HepG2 (cell line): ENCODE data around the gene OAS2. TPM values are rescaled to one million over a fixed set of nuclear protein-coding genes. Genes with fewer than 3 reads are reported as not detected.

Experiments used
- ATAC-seq: fragments of 200-7000 bp; cut with Tn5 transposase; 3 replicates; pipeline ENCODE4 v1.9.1; 2020; ENCODE audit warnings: mild to moderate bottlenecking, moderate library complexity
- BruUV-seq: library from RNA; stranded (reverse); fragments of 400-500 nt; replicated peaks from 2 replicates; lab custom pipeline; 2021; lab: Mats Ljungman, UMichigan
- CTCF ChIA-PET: fragments of 300-600 bp; formaldehyde crosslinking; extraction: SDS; loops from one replicate; lab custom pipeline; 2021; ENCODE audit warnings: low total read pairs, inconsistent platforms, low intra/inter-chr PET ratio; lab: Yijun Ruan, JAX
- POLR2A ChIA-PET: fragments of 350-600 bp; sonication (Branson Sonifier 250); formaldehyde crosslinking; loops from one replicate; lab custom pipeline; 2020; ENCODE audit warnings: antibody characterized with exemption, inconsistent platforms; lab: Yijun Ruan, JAX
- DNase-seq: peaks from one replicate; pipeline ENCODE4 v3.0.0-alpha.2; 2015; ENCODE audit warnings: low spot score
- FAIRE-seq: peaks from 3 replicates; lab custom pipeline; 2011; peaks lifted over from hg19 to GRCh38; lab: Jason Lieb, UNC
- H2AFZ ChIP-seq: one replicate; pipeline ENCODE4 v1.6.1; 2011; ENCODE audit warnings: low read length, inconsistent platforms
- H3K27ac ChIP-seq: fragments of 300-600 bp; 3 replicates; pipeline ENCODE4 v1.8.0; 2011; ENCODE audit warnings: mixed run types, mild to moderate bottlenecking, mixed read lengths, low read length, inconsistent platforms; ENCODE audit not compliant: insufficient read depth; ENCODE audit errors: extremely low read length
- H3K27me3 ChIP-seq, 2 experiments: fragments of 200-600 bp in 1 of 2; 2 replicates in 1 of 2; 3 replicates in 1 of 2; pipeline versions ENCODE4 v1.6.0 to v1.8.0; 2011; ENCODE audit warnings: low read length in 2 of 2, mild to moderate bottlenecking in 2 of 2, moderate library complexity in 2 of 2, inconsistent platforms in 1 of 2; ENCODE audit not compliant: insufficient read depth in 2 of 2, control insufficient read depth in 1 of 2
- H3K36me3 ChIP-seq, 2 experiments: fragments of 200-600 bp in 1 of 2; replicated peaks in 1 of 2; 2 replicates in 1 of 2; 3 replicates in 1 of 2; pipeline versions ENCODE4 v1.5.1 to v1.8.0; 2011; ENCODE audit warnings: low read length in 2 of 2, inconsistent platforms in 1 of 2; ENCODE audit not compliant: insufficient read depth in 2 of 2, control insufficient read depth in 1 of 2
- H3K4me1 ChIP-seq: 2 replicates; pipeline ENCODE4 v1.5.1; 2012; ENCODE audit warnings: low read length, inconsistent platforms; ENCODE audit not compliant: insufficient read depth
- H3K4me2 ChIP-seq: 2 replicates; pipeline ENCODE4 v1.6.0; 2011; ENCODE audit warnings: low read depth, low read length, inconsistent platforms
- H3K4me3 ChIP-seq, 3 experiments: fragments of 200-600 bp in 1 of 3; sonication (generic), shearing (Covaris generic) in 1 of 3; replicated peaks in 1 of 3; 2 replicates each; pipeline ENCODE4 v1.5.1; 2011 to 2016; ENCODE audit warnings: low read length in 3 of 3, inconsistent platforms in 2 of 3, low read depth in 2 of 3, mild to moderate bottlenecking in 2 of 3, control low read depth in 1 of 3, mixed read lengths in 1 of 3; ENCODE audit not compliant: insufficient read depth in 1 of 3
- H3K79me2 ChIP-seq: one replicate; pipeline ENCODE4 v1.6.1; 2011; ENCODE audit warnings: low read length, inconsistent platforms; ENCODE audit not compliant: insufficient read depth
- H3K9ac ChIP-seq: 2 replicates; pipeline ENCODE4 v1.6.0; 2011; ENCODE audit warnings: mild to moderate bottlenecking, low read depth, low read length, inconsistent platforms; ENCODE audit not compliant: insufficient read depth
- H3K9me3 ChIP-seq: 2 replicates; pipeline ENCODE4 v1.5.1; 2012; ENCODE audit warnings: mild to moderate bottlenecking, low read length
- H4K20me1 ChIP-seq: 2 replicates; pipeline ENCODE4 v1.6.0; 2011; ENCODE audit warnings: inconsistent platforms, mild to moderate bottlenecking, low read length, moderate library complexity; ENCODE audit not compliant: insufficient read depth
- ERF ChIP-seq: IDR thresholded peaks from 2 replicates; pipeline ENCODE4 v1.6.1; 2018; ENCODE audit warnings: missing biosample characterization, missing genetic modification reagents
- KDM5A ChIP-seq: fragments of 200-600 bp; sonication (generic); IDR thresholded peaks from 2 replicates; pipeline ENCODE4 v1.7.0; 2018; ENCODE audit warnings: antibody characterized with exemption, mild to moderate bottlenecking, low read length, borderline replicate concordance
- ZNF292 ChIP-seq: sonication (generic); formaldehyde crosslinking; IDR thresholded peaks from 2 replicates; pipeline ENCODE4 v1.8.1; 2022; ENCODE audit warnings: mild to moderate bottlenecking, low read depth, missing genetic modification reagents, borderline replicate concordance
- ZNF547 ChIP-seq: sonication (generic); formaldehyde crosslinking; IDR thresholded peaks from 2 replicates; pipeline ENCODE4 v1.5.1; 2020; ENCODE audit warnings: mild to moderate bottlenecking, missing genetic modification reagents
- ZNF720 ChIP-seq: sonication (generic); formaldehyde crosslinking; IDR thresholded peaks from 2 replicates; pipeline ENCODE4 v1.4.0; 2020; ENCODE audit warnings: missing genetic modification reagents
- WGBS: methylation state at CpG from one replicate; pipeline ENCODE4 v1.1.6; 2017; ENCODE audit warnings: low lambda C conversion rate; 5-methylcytosine and 5-hydroxymethylcytosine counted together
- in situ Hi-C: cut with HindIII; loops from 2 replicates; pipeline ENCODE4 v1.10.0; 2017; ENCODE audit warnings: low pct_unique_long_range_greater_than_20kb; ENCODE audit not compliant: extremely low pct_ligation_motif_present
- intact Hi-C: fragments of 100-400 bp; cut with micrococcal nuclease; formaldehyde crosslinking; loops from one replicate; pipeline ENCODE4 v1.10.0; 2022; ENCODE audit not compliant: unreplicated experiment
- polyA plus RNA-seq, 8 experiments: library from polyadenylated mRNA; depleted of rRNA in 3 of 8; stranded (reverse) in 7 of 8; unstranded in 1 of 8; fragments of >200 nt; fragmentation: Illumina TruSeq in 4 of 8; extraction: Trizol in 4 of 8; gene quantifications; 2 replicates each; pipeline versions ENCODE4 v1.2.1 to v1.2.3, GENCODE V29; 2011 to 2016; ENCODE audit warnings: low read depth in 4 of 8, missing spikeins in 1 of 8, mixed read lengths in 1 of 8; ENCODE audit not compliant: insufficient read depth in 1 of 8
- total RNA-seq, 5 experiments: library from RNA; depleted of rRNA; stranded (reverse); fragments of >200 nt; fragmentation: Illumina TruSeq; extraction: Trizol; gene quantifications; 2 replicates each; pipeline ENCODE4 v1.2.3, GENCODE V29; 2016; ENCODE audit warnings: low read depth in 1 of 5

Gene OAS2
- total and polyA plus RNA-seq, 2 of the 13 experiments (the other 11 are each of a cell fraction or from before 2014, with no cell fraction given), result 0.05 to 0.24 TPM

DNA sequence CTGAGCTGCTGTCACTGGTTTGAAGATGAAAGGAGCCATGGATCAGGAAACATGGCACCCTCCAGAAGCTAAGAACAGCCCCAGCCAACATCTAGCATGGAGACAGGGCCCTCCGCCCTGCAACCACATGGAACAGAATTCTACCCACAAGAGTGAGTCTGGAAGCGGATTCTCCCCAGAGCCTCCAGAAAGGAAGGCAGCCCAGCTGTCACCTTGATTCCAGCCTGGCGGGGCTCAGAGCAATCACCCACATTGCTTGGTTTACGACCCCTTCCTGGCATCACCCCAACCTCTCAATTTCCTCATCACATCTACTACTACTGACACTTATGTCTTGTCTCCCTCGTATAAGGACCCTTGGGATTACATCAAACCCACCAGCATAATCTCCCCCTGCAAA, 38.5 kb downstream of the OAS2 start:
- H3K4me3 ChIP-seq, result no peak overlapping the region
- H2AFZ ChIP-seq, result no peak overlapping the region
- no peaks in the 10 kb centered on the region for H3K79me2 ChIP-seq
- ChIA-PET CTCF (no interaction called here), POLR2A (no interaction called here)
- no peaks in the 10 kb centered on the region for H4K20me1 ChIP-seq
- DNase-seq (no peak), FAIRE-seq (no peak), ATAC-seq (no peak)
- H3K27ac ChIP-seq, result no peak overlapping the region
- H3K36me3 ChIP-seq, result no peaks in the 10 kb centered on the region
- H3K9me3 ChIP-seq, result no peaks in the 10 kb centered on the region
- no TSS peak for BruUV-seq
- 19% methylated on average over 3 of the region's 5 CpGs for WGBS
- intact Hi-C loops (no loop called here), in situ Hi-C loops (no loop called here)
- TF ChIP-seq KDM5A (no peak), ERF (CRISPR knock-in tag) (no peak), ZNF292 (no peak)
- no peak overlapping the region for H3K9ac ChIP-seq
- H3K4me2 ChIP-seq, result no peak overlapping the region
- H3K27me3 ChIP-seq, result peaks cover 0 to 15% of the 10 kb centered on the region in 2 experiments; a peak in 2 of 5 replicates
- no peaks in the 10 kb centered on the region for H3K4me1 ChIP-seq

DNA sequence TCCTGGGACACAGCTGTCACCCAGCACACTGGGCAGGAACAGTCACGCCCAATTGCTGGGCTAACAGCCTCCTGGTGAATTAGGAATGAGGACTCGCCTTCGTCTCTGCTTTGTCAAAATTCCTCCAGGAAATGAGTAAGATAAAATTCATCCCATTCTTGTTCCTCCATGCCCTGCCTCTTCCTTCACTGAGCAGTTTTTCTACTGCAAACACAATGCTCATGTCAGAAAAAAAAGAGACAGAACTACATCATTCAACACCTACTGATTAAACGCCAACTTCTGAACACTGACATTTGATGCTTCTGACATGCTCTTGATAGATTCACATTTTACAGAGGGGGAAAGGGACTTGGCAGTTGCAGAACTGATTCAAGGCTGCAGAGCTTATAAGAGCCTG, 40.7 kb downstream of the OAS2 start:
- intact Hi-C loops (no loop called here), in situ Hi-C loops (no loop called here)
- Histone ChIP-seq H3K27me3 (peaks cover 0 to 10% of the 10 kb centered on the region in 2 experiments; a peak in 2 of 5 replicates), H3K9me3 (no peaks in the 10 kb centered on the region), H4K20me1 (no peaks in the 10 kb centered on the region), H3K4me1 (no peaks in the 10 kb centered on the region), H3K36me3 (no peaks in the 10 kb centered on the region), H3K27ac (no peak overlapping the region), H3K79me2 (no peaks in the 10 kb centered on the region), H3K4me2 (no peak overlapping the region), H3K9ac (no peak overlapping the region), H3K4me3 (no peak overlapping the region), H2AFZ (no peak overlapping the region)
- FAIRE-seq (no peak), ATAC-seq (no peak), DNase-seq (no peak)
- no TSS peak for BruUV-seq
- no peak for TF ChIP-seq ZNF547 (CRISPR knock-in tag)
- no peak for TF ChIP-seq ZNF720 (CRISPR knock-in tag)
- 0% methylated on average over 4 of the region's 4 CpGs for WGBS
- POLR2A ChIA-PET, result no interaction called here
- CTCF ChIA-PET, result no interaction called here
